Mesothelial cell of epicardium (in vitro differentiated cells): ENCODE results near the gene RPL38. TPM values are rescaled to one million over a fixed set of nuclear protein-coding genes. Genes with fewer than 3 reads are reported as not detected.

Experiments used
- DNase-seq, 2 experiments: peaks; one replicate each; pipeline ENCODE4 v3.0.0; 2021; ENCODE audit warnings: low spot score in 2 of 2; ENCODE audit not compliant: unreplicated experiment in 2 of 2
- H3K27ac Mint-ChIP-seq: 2 replicates; pipeline ENCODE4 v1.8.0; 2021; ENCODE audit warnings: mixed read lengths
- H3K27me3 Mint-ChIP-seq: 2 replicates; pipeline ENCODE4 v1.8.0; 2021; ENCODE audit warnings: low read depth, mixed read lengths
- H3K36me3 Mint-ChIP-seq: 2 replicates; pipeline ENCODE4 v1.8.0; 2021; ENCODE audit warnings: mixed read lengths
- H3K4me1 Mint-ChIP-seq: 2 replicates; pipeline ENCODE4 v1.8.0; 2021; ENCODE audit warnings: mixed read lengths
- H3K4me3 Mint-ChIP-seq: 2 replicates; pipeline ENCODE4 v1.8.0; 2021; ENCODE audit warnings: mild to moderate bottlenecking, moderate library complexity, mixed read lengths
- H3K9me3 Mint-ChIP-seq: 2 replicates; pipeline ENCODE4 v1.8.0; 2021; ENCODE audit warnings: mixed read lengths
- CTCF ChIP-seq: fragments of 200-600 bp; sonication (generic); IDR thresholded peaks from one replicate; pipeline ENCODE4 v1.5.0; 2021; ENCODE audit warnings: antibody characterized with exemption; ENCODE audit not compliant: unreplicated experiment
- total RNA-seq: library from RNA; stranded (reverse); gene quantifications from 3 replicates; pipeline ENCODE4 v1.2.1, GENCODE V29; 2021

RPL38 gene
- total RNA-seq, 1 donor from 2014 or later, result 1,016 TPM

DNA sequence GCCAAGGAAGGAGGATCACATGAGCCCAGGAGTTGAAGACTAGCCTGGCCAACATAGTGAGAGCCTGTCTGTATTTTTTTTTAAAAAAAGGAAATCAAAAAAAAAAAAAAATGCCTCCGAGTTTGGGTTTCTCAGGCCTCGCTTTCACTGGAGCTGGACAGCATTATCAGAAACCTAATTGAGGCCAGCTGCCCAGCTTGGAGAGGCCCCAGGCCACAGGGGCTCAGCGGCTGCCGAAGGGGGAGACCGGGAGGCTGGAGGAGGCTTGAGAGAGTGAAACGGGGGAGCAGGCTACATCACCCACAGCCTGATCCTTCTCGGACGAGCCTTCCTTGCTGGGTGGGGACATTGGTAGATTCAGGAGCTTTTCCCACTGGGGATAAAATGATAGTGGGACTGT is 15.0 kb downstream of the RPL38 start:
- Mint-ChIP-seq H3K9me3 (peaks cover 4% of the 10 kb centered on the region), H3K4me3 (no peak overlapping the region), H3K36me3 (no peaks in the 10 kb centered on the region), H3K4me1 (peaks cover 11% of the 10 kb centered on the region), H3K27me3 (peaks cover 34% of the 10 kb centered on the region), H3K27ac (no peak overlapping the region)
- DNase-seq, result no peak
- no peak for TF ChIP-seq CTCF

DNA sequence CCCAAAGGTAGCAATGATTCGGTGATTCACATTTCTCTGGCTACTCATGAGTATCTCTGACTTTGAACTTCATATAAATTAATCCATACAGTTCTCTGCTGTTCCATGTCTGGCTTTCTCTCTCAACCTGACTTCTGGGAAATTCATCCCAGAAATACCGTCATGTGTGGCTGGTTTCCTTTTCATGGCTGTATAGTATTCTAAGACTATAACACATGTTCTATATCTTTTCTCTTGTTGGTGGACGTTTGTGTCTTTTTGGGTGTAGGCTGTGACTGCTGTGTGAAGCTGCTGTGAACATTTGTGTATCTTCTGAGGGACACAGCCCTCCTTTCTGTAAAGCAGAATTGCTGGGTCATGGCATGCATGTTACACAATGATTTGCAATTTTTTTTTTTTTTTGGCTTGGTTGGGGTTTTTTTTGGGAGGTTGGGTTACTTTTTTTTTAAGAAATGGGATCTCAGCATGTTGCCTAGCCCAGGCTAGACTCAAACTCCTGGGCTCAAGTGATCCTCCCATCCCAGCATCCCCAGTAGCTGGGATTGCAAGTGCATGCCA is 16.2 kb downstream of the RPL38 start:
- Mint-ChIP-seq H3K9me3 (peaks cover 4% of the 10 kb centered on the region), H3K27ac (no peak overlapping the region)
- no peak for TF ChIP-seq CTCF

GRCh38 chr17:74220219-74220618 is 16.7 kb downstream of the RPL38 start:
- no peak overlapping the region for H3K4me3 Mint-ChIP-seq
- H3K36me3 Mint-ChIP-seq, result no peaks in the 10 kb centered on the region
- H3K4me1 Mint-ChIP-seq, result peaks cover 3% of the 10 kb centered on the region
- H3K27ac Mint-ChIP-seq, result no peak overlapping the region
- no peak for TF ChIP-seq CTCF
- peaks cover 23% of the 10 kb centered on the region for H3K27me3 Mint-ChIP-seq
- no peak for DNase-seq
- H3K9me3 Mint-ChIP-seq, result peaks cover 4% of the 10 kb centered on the region

More for the DNA sequence above, 16.2 kb downstream of the RPL38 start:
- no peak overlapping the region for H3K4me3 Mint-ChIP-seq
- peaks cover 6% of the 10 kb centered on the region for H3K4me1 Mint-ChIP-seq
- H3K27me3 Mint-ChIP-seq, result peaks cover 23% of the 10 kb centered on the region
- H3K36me3 Mint-ChIP-seq, result no peaks in the 10 kb centered on the region
- no peak for DNase-seq

GRCh38 chr17:74220946-74221818 is 17.7 kb downstream of the RPL38 start:
- TF ChIP-seq CTCF, result no peak
- peaks cover 22% of the 10 kb centered on the region for H3K27me3 Mint-ChIP-seq
- DNase-seq, result no peak

DNA sequence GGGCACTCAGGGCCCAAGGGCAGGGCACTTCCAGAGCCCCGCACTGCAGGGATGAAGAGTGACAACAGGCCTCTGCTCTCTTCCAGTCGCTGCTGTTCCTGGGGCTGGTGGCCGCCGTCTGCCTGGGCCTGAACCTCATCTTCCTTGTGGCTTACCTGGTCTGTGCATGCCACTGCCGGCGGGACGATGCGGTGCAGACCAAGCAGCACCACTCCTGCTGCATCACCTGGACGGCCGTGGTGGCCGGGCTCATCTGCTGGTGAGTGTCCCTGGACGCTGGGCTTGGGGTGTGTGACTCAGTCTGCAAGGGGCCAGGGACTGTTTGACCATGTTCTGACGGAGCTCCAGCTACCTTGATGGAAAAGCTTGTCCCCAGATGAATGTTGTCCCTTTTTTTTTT is 18.9 kb downstream of the RPL38 start:
- no peak for DNase-seq
- peaks cover 3% of the 10 kb centered on the region for H3K4me1 Mint-ChIP-seq
- H3K4me3 Mint-ChIP-seq, result no peak overlapping the region
- no peak overlapping the region for H3K27ac Mint-ChIP-seq
- H3K9me3 Mint-ChIP-seq, result peaks cover 4% of the 10 kb centered on the region
- no peak for TF ChIP-seq CTCF
- H3K36me3 Mint-ChIP-seq, result no peaks in the 10 kb centered on the region
- H3K27me3 Mint-ChIP-seq, result peaks cover 14% of the 10 kb centered on the region

More at GRCh38 chr17:74220946-74221818, 17.7 kb downstream of the RPL38 start:
- H3K27ac Mint-ChIP-seq, result no peak overlapping the region
- no peaks in the 10 kb centered on the region for H3K36me3 Mint-ChIP-seq
- H3K9me3 Mint-ChIP-seq, result peaks cover 4% of the 10 kb centered on the region
- no peak overlapping the region for H3K4me3 Mint-ChIP-seq
- peaks cover 3% of the 10 kb centered on the region for H3K4me1 Mint-ChIP-seq
